MM.1S (cell line): ENCODE measurements around the gene UBE3A.

Experiments used
- DNase-seq: peaks from one replicate; pipeline ENCODE4 v3.0.0-alpha.2; 2015
- H2AFZ ChIP-seq: fragments of 300-600 bp; sonication (generic); 2 replicates; pipeline ENCODE4 v1.6.0; 2016; ENCODE audit warnings: antibody characterized with exemption, low read length
- H3F3A ChIP-seq: fragments of 300-600 bp; sonication (generic); 2 replicates; pipeline ENCODE4 v1.6.1; 2016; ENCODE audit warnings: mild to moderate bottlenecking, antibody characterized with exemption, low read length, moderate library complexity, mixed read lengths; ENCODE audit not compliant: insufficient read depth
- H3K27ac ChIP-seq: fragments of 300-600 bp; sonication (generic); 2 replicates; pipeline ENCODE4 v1.5.1; 2016; ENCODE audit warnings: mild to moderate bottlenecking, low read length
- H3K27me3 ChIP-seq: fragments of 300-600 bp; sonication (generic); replicated peaks from 2 replicates; pipeline ENCODE4 v1.6.0; 2016; ENCODE audit warnings: low read length; ENCODE audit not compliant: insufficient read depth
- H3K36me3 ChIP-seq: fragments of 300-600 bp; sonication (generic); replicated peaks from 2 replicates; pipeline ENCODE4 v1.6.1; 2016; ENCODE audit warnings: mild to moderate bottlenecking, low read length, mixed read lengths; ENCODE audit not compliant: insufficient read depth
- H3K4me1 ChIP-seq: fragments of 300-600 bp; sonication (generic); 2 replicates; pipeline ENCODE4 v1.6.1; 2016; ENCODE audit warnings: low read length, mixed read lengths
- H3K4me2 ChIP-seq: fragments of 300-600 bp; sonication (generic); 2 replicates; pipeline ENCODE4 v1.6.0; 2016; ENCODE audit warnings: low read depth, low read length
- H3K4me3 ChIP-seq: fragments of 300-600 bp; sonication (generic); 2 replicates; pipeline ENCODE4 v1.5.1; 2016; ENCODE audit warnings: low read length, mixed read lengths
- H3K79me2 ChIP-seq: fragments of 300-600 bp; sonication (generic); 2 replicates; pipeline ENCODE4 v1.6.1; 2016; ENCODE audit warnings: mixed run types, low read length, mixed read lengths
- H3K9ac ChIP-seq: fragments of 300-600 bp; sonication (generic); 2 replicates; pipeline ENCODE4 v1.6.1; 2016; ENCODE audit warnings: low read length, mixed read lengths
- H3K9me2 ChIP-seq: fragments of 300-600 bp; sonication (generic); replicated peaks from 2 replicates; pipeline ENCODE4 v1.6.1; 2016; ENCODE audit warnings: mild to moderate bottlenecking, low read length, mixed read lengths; ENCODE audit not compliant: insufficient read depth
- H3K9me3 ChIP-seq: fragments of 300-600 bp; sonication (generic); replicated peaks from 2 replicates; pipeline ENCODE4 v1.6.1; 2016; ENCODE audit warnings: mild to moderate bottlenecking, low read length, mixed read lengths; ENCODE audit not compliant: insufficient read depth
- H4K20me1 ChIP-seq: fragments of 300-600 bp; sonication (generic); 2 replicates; pipeline ENCODE4 v1.6.1; 2016; ENCODE audit warnings: mild to moderate bottlenecking, low read length, moderate library complexity, mixed read lengths; ENCODE audit not compliant: insufficient read depth
- CTCF ChIP-seq: fragments of 300-600 bp; sonication (generic); IDR thresholded peaks from 2 replicates; pipeline ENCODE4 v1.5.1; 2016; ENCODE audit warnings: antibody characterized with exemption, low read length, mixed read lengths
- EZH2 ChIP-seq: fragments of 300-600 bp; sonication (generic); optimal IDR thresholded peaks from 2 replicates; pipeline ENCODE3; 2017; ENCODE audit warnings: low read depth, mild to moderate bottlenecking, antibody characterized with exemption, low read length, mixed read lengths
- EZH2phosphoT487 ChIP-seq: fragments of 300-600 bp; sonication (generic); IDR thresholded peaks from 2 replicates; pipeline ENCODE4 v1.6.1; 2018; ENCODE audit warnings: antibody characterized with exemption, low read length

Gene UBE3A

DNA sequence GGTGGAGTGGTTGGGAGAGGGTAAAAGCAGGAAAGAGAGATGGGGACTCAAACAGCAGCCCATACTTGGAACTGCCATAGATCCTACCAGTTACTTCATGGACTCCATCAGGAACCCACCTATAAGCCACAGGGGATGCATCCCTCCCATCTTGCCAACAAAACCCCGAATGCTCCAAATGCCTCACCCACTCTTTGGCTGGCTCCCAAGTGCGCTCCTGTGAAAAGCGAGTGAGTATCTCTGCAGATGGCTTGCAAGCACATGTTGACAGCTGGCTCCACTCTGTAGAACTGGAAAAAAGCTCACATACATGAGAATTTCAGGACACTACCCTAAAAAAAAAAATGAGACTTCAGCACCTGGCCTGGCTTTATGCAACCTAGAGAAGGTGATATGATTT, 151.0 kb downstream of the UBE3A start:
- H3F3A ChIP-seq = no peaks in the 10 kb centered on the region
- no peaks in the 10 kb centered on the region for H3K79me2 ChIP-seq
- no peak overlapping the region for H3K9ac ChIP-seq
- TF ChIP-seq CTCF (no peak), EZH2phosphoT487 (no peak), EZH2 (no peak)
- H3K4me2 ChIP-seq = no peak overlapping the region
- H4K20me1 ChIP-seq = no peaks in the 10 kb centered on the region
- no peaks in the 10 kb centered on the region for H3K9me3 ChIP-seq
- H2AFZ ChIP-seq = no peak overlapping the region
- H3K27ac ChIP-seq = no peak overlapping the region
- no peaks in the 10 kb centered on the region for H3K4me1 ChIP-seq
- no peaks in the 10 kb centered on the region for H3K36me3 ChIP-seq
- no peak for DNase-seq
- H3K27me3 ChIP-seq = no peaks in the 10 kb centered on the region
- no peaks in the 10 kb centered on the region for H3K9me2 ChIP-seq
- no peak overlapping the region for H3K4me3 ChIP-seq
